Activated T-cell treated with anti-CD3 and anti-CD28 coated beads, Interleukin-2, amount 50 U/mL, for 4 hours (primary cell): ENCODE data around the gene CFAP251. TPM values are rescaled to one million over a fixed set of nuclear protein-coding genes. Genes with fewer than 3 reads are reported as not detected.
A peak's percentile ranks its signal among the peaks of the same experiment; 100 is the strongest.
"Not testable (repeated sequence)": the region's sequence is repeated elsewhere in the genome, so short reads cannot be mapped to it uniquely, and the experiment has no call there.

Experiments
- ATAC-seq, 2 donors: fragments of 200-7000 bp; cut with Tn5 transposase; one replicate each; pipeline ENCODE4 v1.10.0; 2021
- DNase-seq: peaks from one replicate; pipeline ENCODE4 v3.0.0-alpha.2; 2020
- H3K27me3 Mint-ChIP-seq: one replicate; pipeline ENCODE4 v1.8.0; 2021; ENCODE audit warnings: low read depth, mixed read lengths
- H3K36me3 Mint-ChIP-seq: one replicate; pipeline ENCODE4 v1.8.0; 2022; ENCODE audit warnings: mixed read lengths; ENCODE audit not compliant: insufficient read depth
- H3K4me1 Mint-ChIP-seq: one replicate; pipeline ENCODE4 v1.8.0; 2021; ENCODE audit warnings: low read depth, mixed read lengths
- H3K4me3 Mint-ChIP-seq: one replicate; pipeline ENCODE4 v1.8.0; 2021; ENCODE audit warnings: mild to moderate bottlenecking, moderate library complexity, mixed read lengths
- H3K9me3 Mint-ChIP-seq: one replicate; pipeline ENCODE4 v1.8.0; 2021; ENCODE audit warnings: mixed read lengths
- total RNA-seq, 3 donors: library from RNA; stranded (reverse); gene quantifications; one replicate each; pipeline ENCODE4 v1.2.1, GENCODE V29; 2021

Gene CFAP251
- total RNA-seq, 3 donors from 2014 or later: 0.46 to 0.82 (median 0.78) TPM

- H3K4me1 Mint-ChIP-seq: peaks cover 17% of the 10 kb centered on the region
- no peaks in the 10 kb centered on the region for H3K9me3 Mint-ChIP-seq
- ATAC-seq (no peak), DNase-seq (no peak)
- peak overlapping the region; percentile 43 for H3K4me3 Mint-ChIP-seq
- peaks cover 26% of the 10 kb centered on the region for H3K27me3 Mint-ChIP-seq
- H3K36me3 Mint-ChIP-seq: no peaks in the 10 kb centered on the region
Measured at GRCh38 chr12:122024132-122024785, 105.9 kb downstream of the CFAP251 start.

DNA sequence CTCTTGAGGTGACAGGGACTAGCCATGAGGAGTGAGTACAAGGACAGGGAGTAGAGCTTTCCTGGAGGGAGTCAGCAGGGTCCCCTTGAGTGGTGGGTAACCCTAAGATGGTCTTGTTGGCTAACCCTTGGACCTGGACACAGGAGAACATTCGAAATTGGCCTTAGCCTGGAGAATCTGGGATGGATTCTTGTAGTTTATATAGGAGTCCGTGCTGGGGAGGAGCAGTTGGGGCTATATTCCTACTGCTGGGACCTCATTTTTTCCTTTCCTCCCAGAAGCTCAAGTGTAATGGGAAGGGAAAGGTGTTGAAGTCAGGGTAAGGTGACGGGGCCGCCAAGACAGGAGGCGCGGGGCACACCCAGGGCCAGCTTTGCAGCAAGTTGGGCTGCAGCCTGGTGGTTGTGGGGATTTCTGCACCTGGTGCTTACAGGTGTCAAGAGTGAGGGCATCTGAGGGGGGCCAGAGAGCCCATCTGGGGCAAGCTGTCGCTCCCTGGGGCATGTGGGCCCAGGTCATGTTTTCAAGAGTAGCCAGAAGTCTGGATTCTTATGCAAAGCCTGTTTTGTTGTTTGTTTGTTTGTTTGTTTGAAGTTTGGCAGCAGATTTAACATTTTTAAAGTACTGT, 108.4 kb downstream of the CFAP251 start:
- no peaks in the 10 kb centered on the region for H3K9me3 Mint-ChIP-seq
- no peaks in the 10 kb centered on the region for H3K36me3 Mint-ChIP-seq
- no peak overlapping the region for H3K4me3 Mint-ChIP-seq
- peaks cover 15% of the 10 kb centered on the region for H3K27me3 Mint-ChIP-seq
- ATAC-seq: no peak
- no peak for DNase-seq
- peaks cover 19% of the 10 kb centered on the region for H3K4me1 Mint-ChIP-seq

- H3K4me3 Mint-ChIP-seq: no peak overlapping the region
- no peak for ATAC-seq
- H3K9me3 Mint-ChIP-seq: no peaks in the 10 kb centered on the region
Measured at GRCh38 chr12:122028165-122028904, 109.9 kb downstream of the CFAP251 start.

GRCh38 chr12:122028905-122029560, 110.6 kb downstream of the CFAP251 start:
- Mint-ChIP-seq H3K4me3 (no peak overlapping the region), H3K4me1 (peaks cover 14% of the 10 kb centered on the region), H3K9me3 (no peaks in the 10 kb centered on the region), H3K27me3 (peaks cover 11% of the 10 kb centered on the region), H3K36me3 (no peaks in the 10 kb centered on the region)
- peak; percentile 63 to 82 for ATAC-seq
- DNase-seq: no peak

More at GRCh38 chr12:122028165-122028904, 109.9 kb downstream of the CFAP251 start:
- H3K4me1 Mint-ChIP-seq: peaks cover 14% of the 10 kb centered on the region
- H3K36me3 Mint-ChIP-seq: no peaks in the 10 kb centered on the region
- DNase-seq: no peak
- H3K27me3 Mint-ChIP-seq: peaks cover 12% of the 10 kb centered on the region

GRCh38 chr12:122029620-122030423, 111.4 kb downstream of the CFAP251 start:
- Mint-ChIP-seq H3K27me3 (peaks cover 11% of the 10 kb centered on the region), H3K4me3 (no peak overlapping the region), H3K36me3 (no peaks in the 10 kb centered on the region), H3K4me1 (peaks cover 14% of the 10 kb centered on the region), H3K9me3 (no peaks in the 10 kb centered on the region)
- DNase-seq (no peak), ATAC-seq (no peak)

GRCh38 chr12:122030424-122031035, 112.1 kb downstream of the CFAP251 start:
- Mint-ChIP-seq H3K27me3 (peaks cover 9% of the 10 kb centered on the region), H3K9me3 (no peaks in the 10 kb centered on the region), H3K36me3 (no peaks in the 10 kb centered on the region), H3K4me3 (no peak overlapping the region), H3K4me1 (peaks cover 14% of the 10 kb centered on the region)
- ATAC-seq: no peak
- no peak for DNase-seq

GRCh38 chr12:122031342-122032216, 113.2 kb downstream of the CFAP251 start:
- Mint-ChIP-seq H3K27me3 (peaks cover 6% of the 10 kb centered on the region), H3K4me1 (peaks cover 14% of the 10 kb centered on the region), H3K4me3 (no peak overlapping the region), H3K9me3 (no peaks in the 10 kb centered on the region), H3K36me3 (peaks cover 2% of the 10 kb centered on the region)
- DNase-seq (peak; percentile 49), ATAC-seq (peak; percentile 52 to 79)

GRCh38 chr12:122032580-122032979, 114.2 kb downstream of the CFAP251 start:
- Mint-ChIP-seq H3K4me3 (no peak overlapping the region), H3K9me3 (no peaks in the 10 kb centered on the region), H3K36me3 (peaks cover 2% of the 10 kb centered on the region), H3K27me3 (peaks cover 4% of the 10 kb centered on the region), H3K4me1 (peaks cover 14% of the 10 kb centered on the region)
- ATAC-seq: no peak
- no peak for DNase-seq

DNA sequence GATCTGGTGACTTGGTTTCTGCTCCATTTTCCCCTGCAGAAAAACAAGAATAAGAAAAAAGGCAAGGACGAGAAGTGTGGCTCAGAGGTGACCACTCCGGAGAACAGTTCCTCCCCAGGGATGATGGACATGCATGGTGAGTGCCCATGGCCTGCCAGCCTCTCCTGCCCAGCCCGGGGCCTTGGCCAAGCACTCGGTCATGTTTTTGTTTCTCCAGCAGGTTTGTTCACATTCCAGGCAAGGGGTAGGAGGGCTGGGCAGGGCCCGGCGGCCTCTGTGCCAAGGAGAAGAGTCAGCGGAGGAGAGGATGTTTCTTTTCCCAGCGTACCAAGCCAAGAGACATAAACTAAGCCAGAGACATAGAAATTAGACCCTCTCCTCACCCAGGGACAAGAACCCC, 116.9 kb downstream of the CFAP251 start:
- ATAC-seq (no peak), DNase-seq (no peak)
- Mint-ChIP-seq H3K9me3 (no peaks in the 10 kb centered on the region), H3K27me3 (peaks cover 2% of the 10 kb centered on the region), H3K4me3 (no peak overlapping the region), H3K36me3 (peaks cover 2% of the 10 kb centered on the region), H3K4me1 (peaks cover 4% of the 10 kb centered on the region)

- H3K9me3 Mint-ChIP-seq: no peaks in the 10 kb centered on the region
- peaks cover 4% of the 10 kb centered on the region for H3K4me1 Mint-ChIP-seq
- peaks cover 2% of the 10 kb centered on the region for H3K27me3 Mint-ChIP-seq
- ATAC-seq: no peak
- no peak for DNase-seq
- H3K4me3 Mint-ChIP-seq: no peak overlapping the region
- H3K36me3 Mint-ChIP-seq: peaks cover 2% of the 10 kb centered on the region
Measured at GRCh38 chr12:122036153-122036552, 117.8 kb downstream of the CFAP251 start.

DNA sequence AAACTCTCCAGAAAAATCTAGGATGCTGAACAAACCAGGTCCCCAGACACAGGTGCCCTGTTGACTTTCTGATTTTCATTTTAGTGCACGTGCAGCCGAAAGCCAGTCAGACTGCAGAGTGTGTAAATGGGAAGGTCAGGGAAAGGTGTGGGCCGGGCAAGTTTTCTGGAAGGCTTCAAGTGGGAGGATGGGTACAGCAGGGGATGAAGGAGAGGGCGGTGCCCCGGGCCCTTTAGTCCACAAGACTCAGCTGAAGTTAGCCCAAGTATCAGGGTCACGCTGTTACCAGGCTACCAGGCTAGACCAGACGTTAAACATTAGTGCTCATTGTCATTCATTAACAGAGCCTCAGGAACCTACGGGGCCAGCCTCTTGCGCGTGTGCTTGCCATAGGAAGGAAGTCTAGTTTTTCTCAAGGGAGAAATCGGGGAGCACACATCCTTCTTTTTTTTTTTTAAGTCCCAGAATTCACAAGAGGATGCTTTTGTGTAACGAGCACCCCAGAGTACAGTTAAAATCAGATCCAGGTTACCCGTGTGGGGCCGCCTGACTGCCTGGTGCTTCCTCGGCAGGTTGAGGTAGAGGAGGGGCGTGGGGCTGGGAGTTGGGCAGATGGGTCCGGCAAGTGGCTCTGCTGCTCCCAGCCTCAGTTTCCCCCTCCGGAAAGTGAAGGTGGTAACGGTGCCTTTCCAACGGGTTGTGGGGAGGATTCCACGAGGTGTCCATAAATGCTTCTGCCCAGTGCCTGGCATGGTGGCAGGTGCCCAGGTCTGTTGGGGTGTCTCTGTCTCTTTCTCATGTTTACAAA, 122.4 kb downstream of the CFAP251 start:
- H3K4me3 Mint-ChIP-seq: no peak overlapping the region
- H3K36me3 Mint-ChIP-seq: peaks cover 2% of the 10 kb centered on the region
- ATAC-seq (no peak), DNase-seq (no peak)
- no peaks in the 10 kb centered on the region for H3K27me3 Mint-ChIP-seq
- H3K4me1 Mint-ChIP-seq: no peaks in the 10 kb centered on the region
- no peaks in the 10 kb centered on the region for H3K9me3 Mint-ChIP-seq

DNA sequence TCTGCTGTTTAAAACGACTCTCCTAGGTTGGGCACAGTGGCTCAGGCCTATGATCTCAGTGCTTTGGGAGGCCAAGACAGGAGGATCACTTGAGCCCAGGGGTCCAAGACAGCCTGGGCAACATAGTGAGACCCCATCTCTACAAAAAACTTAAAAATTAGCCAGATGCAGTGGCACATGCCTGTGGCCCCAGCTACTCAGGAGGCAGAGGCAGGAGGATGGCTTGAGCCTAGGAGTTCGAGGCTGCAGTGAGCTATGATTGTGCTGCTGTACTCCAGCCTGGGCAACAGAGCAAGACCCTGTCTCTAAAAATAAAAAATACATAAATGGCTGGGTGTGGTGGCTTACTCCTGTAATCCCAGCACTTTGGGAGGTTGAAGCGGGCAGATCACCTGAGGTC, 123.1 kb downstream of the CFAP251 start:
- H3K27me3 Mint-ChIP-seq, DNase-seq, H3K9me3 Mint-ChIP-seq, H3K36me3 Mint-ChIP-seq, H3K4me1 Mint-ChIP-seq, H3K4me3 Mint-ChIP-seq, ATAC-seq: not testable (repeated sequence)
